ENCODE results near the gene KRTAP5-10.
"Not testable (repeated sequence)": the region's sequence is repeated elsewhere in the genome, so short reads cannot be mapped to it uniquely, and the experiment has no call there.

The KRTAP5-10 gene

GRCh38 chr11:71542879-71543777 is 22.2 kb upstream of the KRTAP5-10 start:
- no peak for DNase-seq

- DNase-seq, result no peak
Observed at GRCh38 chr11:71543866-71544265, 21.5 kb upstream of the KRTAP5-10 start.

GRCh38 chr11:71544525-71545214 is 20.7 kb upstream of the KRTAP5-10 start:
- DNase-seq, result no peak

GRCh38 chr11:71545405-71545966 is 19.9 kb upstream of the KRTAP5-10 start:
- no peak for DNase-seq

- DNase-seq, result no peak
Observed at GRCh38 chr11:71548120-71548519, 17.2 kb upstream of the KRTAP5-10 start, which contains the start of gene KRTAP5-9. KRTAP5-9 (plus strand) TSS chr11:71548420; CDS start chr11:71548658, 238 bp downstream.

- no peak for DNase-seq
Observed at GRCh38 chr11:71548716-71549151, 16.6 kb upstream of the KRTAP5-10 start.

- no peak for DNase-seq
Observed at GRCh38 chr11:71551711-71552110, 13.7 kb upstream of the KRTAP5-10 start.

GRCh38 chr11:71554996-71555395 is 10.4 kb upstream of the KRTAP5-10 start:
- no peak for DNase-seq

- no peak for DNase-seq
Observed at GRCh38 chr11:71555508-71555907, 9.9 kb upstream of the KRTAP5-10 start.

GRCh38 chr11:71556018-71556417 is 9.3 kb upstream of the KRTAP5-10 start:
- no peak for DNase-seq

- DNase-seq, result no peak
Observed at GRCh38 chr11:71557257-71557656, 8.1 kb upstream of the KRTAP5-10 start.

GRCh38 chr11:71558996-71559395 is 6.4 kb upstream of the KRTAP5-10 start:
- DNase-seq, result no peak

- no peak for DNase-seq
Observed at GRCh38 chr11:71562120-71562519, 3.2 kb upstream of the KRTAP5-10 start.

- DNase-seq, result peak; percentile 30
Observed at GRCh38 chr11:71563406-71563805, 2.0 kb upstream of the KRTAP5-10 start.

GRCh38 chr11:71564430-71564829 is 933 bp upstream of the KRTAP5-10 start:
- DNase-seq, result no peak

- no peak for DNase-seq
Observed at GRCh38 chr11:71566081-71566620, 788 bp downstream of the KRTAP5-10 start.

GRCh38 chr11:71566626-71567599 is 1.6 kb downstream of the KRTAP5-10 start:
- DNase-seq, result not testable (repeated sequence)

GRCh38 chr11:71567633-71568032 is 2.3 kb downstream of the KRTAP5-10 start:
- not testable (repeated sequence) for DNase-seq

GRCh38 chr11:71568704-71569349 is 3.5 kb downstream of the KRTAP5-10 start:
- DNase-seq, result no peak

GRCh38 chr11:71571101-71571850 is 5.9 kb downstream of the KRTAP5-10 start:
- not testable (repeated sequence) for DNase-seq

GRCh38 chr11:71572811-71573210 is 7.4 kb downstream of the KRTAP5-10 start:
- DNase-seq, result no peak
